ENCODE measurements around the gene COPB2.

COPB2 gene

GRCh38 chr3:139309880-139310279 lies 79.6 kb downstream of the COPB2 start:
- H3K27ac Mint-ChIP-seq: no peak overlapping the region
- no peak overlapping the region for H3K4me3 Mint-ChIP-seq
- H3K36me3 Mint-ChIP-seq: no peaks in the 10 kb centered on the region
- peaks cover 4% of the 10 kb centered on the region for H3K27me3 Mint-ChIP-seq
- H3K4me1 Mint-ChIP-seq: no peaks in the 10 kb centered on the region
- H3K9me3 Mint-ChIP-seq: no peaks in the 10 kb centered on the region

GRCh38 chr3:139309061-139309591 lies 80.3 kb downstream of the COPB2 start:
- H3K9me3 Mint-ChIP-seq: no peaks in the 10 kb centered on the region
- no peaks in the 10 kb centered on the region for H3K36me3 Mint-ChIP-seq
- H3K4me3 Mint-ChIP-seq: no peak overlapping the region
- peaks cover 3% of the 10 kb centered on the region for H3K27me3 Mint-ChIP-seq
- no peak overlapping the region for H3K27ac Mint-ChIP-seq
- no peaks in the 10 kb centered on the region for H3K4me1 Mint-ChIP-seq

- H3K27ac Mint-ChIP-seq: no peak overlapping the region
- H3K4me3 Mint-ChIP-seq: no peak overlapping the region
- H3K4me1 Mint-ChIP-seq: no peaks in the 10 kb centered on the region
- H3K9me3 Mint-ChIP-seq: no peaks in the 10 kb centered on the region
- H3K36me3 Mint-ChIP-seq: no peaks in the 10 kb centered on the region
- H3K27me3 Mint-ChIP-seq: peaks cover 2% of the 10 kb centered on the region
Measured at GRCh38 chr3:139308560-139308959, 80.9 kb downstream of the COPB2 start.

GRCh38 chr3:139307601-139308555 lies 81.6 kb downstream of the COPB2 start:
- no peaks in the 10 kb centered on the region for H3K9me3 Mint-ChIP-seq
- no peaks in the 10 kb centered on the region for H3K27me3 Mint-ChIP-seq
- H3K36me3 Mint-ChIP-seq: no peaks in the 10 kb centered on the region
- no peak overlapping the region for H3K27ac Mint-ChIP-seq
- H3K4me3 Mint-ChIP-seq: no peak overlapping the region
- no peaks in the 10 kb centered on the region for H3K4me1 Mint-ChIP-seq
